Thyroid gland (tissue), 4 donors: ENCODE measurements around the gene ACOX3. TPM values are rescaled to one million over a fixed set of nuclear protein-coding genes. Genes with fewer than 3 reads are reported as not detected.
"Not testable (repeated sequence)": the region's sequence is repeated elsewhere in the genome, so short reads cannot be mapped to it uniquely, and the experiment has no call there.

Source experiments
- DNase-seq, 2 donors: peaks; one replicate each; pipeline ENCODE4 v3.0.0-alpha.2; 2019
- H3K27ac ChIP-seq, 3 donors: fragments of 200-600 bp; sonication (generic); 1 replicate in 2 of 3; 2 replicates in 1 of 3; pipeline ENCODE4 v1.5.1; 2016 to 2019; ENCODE audit warnings: mild to moderate bottlenecking in 1 of 3, moderate library complexity in 1 of 3
- H3K27me3 ChIP-seq: fragments of 200-600 bp; sonication (generic); one replicate; pipeline ENCODE4 v1.5.1; 2019
- H3K36me3 ChIP-seq, 2 donors: fragments of 200-600 bp; sonication (generic); one replicate each; pipeline ENCODE4 v1.5.1; 2016 to 2019
- H3K4me1 ChIP-seq, 2 donors: fragments of 200-600 bp; sonication (generic); one replicate each; pipeline ENCODE4 v1.5.1; 2017 to 2019
- H3K4me3 ChIP-seq, 3 donors: fragments of 200-600 bp; sonication (generic); replicated peaks in 1 of 3; 1 replicate in 2 of 3; 2 replicates in 1 of 3; pipeline ENCODE4 v1.5.1; 2016; ENCODE audit warnings: mild to moderate bottlenecking in 1 of 3
- H3K9me3 ChIP-seq: fragments of 200-600 bp; sonication (generic); one replicate; pipeline ENCODE4 v1.5.1; 2017
- POLR2A ChIP-seq, 2 donors: fragments of 450-650 bp; IDR thresholded peaks; one replicate each; pipeline ENCODE4 v1.6.1; 2017; ENCODE audit warnings: antibody characterized with exemption in 2 of 2, mild to moderate bottlenecking in 2 of 2, moderate library complexity in 1 of 2
- WGBS, 2 donors: methylation state at CpG; one replicate each; pipeline ENCODE4 v1.1.5; 2017; 5-methylcytosine and 5-hydroxymethylcytosine counted together
- intact Hi-C: fragments of 100-400 bp; cut with DNase I; formaldehyde crosslinking; loops from one replicate; pipeline ENCODE4 v1.15.1; 2023
- total RNA-seq, 4 donors: library from RNA; depleted of rRNA; stranded (reverse); fragments of >200 nt; gene quantifications; one replicate each; pipeline ENCODE4 v1.2.3, GENCODE V29; 2016
- TF ChIP-seq, protein P1 (sequence below), 6 experiments: fragments of 200-600 bp in 3 of 6; fragments of 450-650 bp in 3 of 6; sonication (generic) in 3 of 6; IDR thresholded peaks; one replicate each; pipeline ENCODE4 v1.5.1; 2016 to 2019; ENCODE audit warnings: antibody characterized with exemption in 6 of 6, mild to moderate bottlenecking in 2 of 6, inconsistent platforms in 1 of 6, moderate library complexity in 1 of 6

The ACOX3 gene
- total RNA-seq, 4 donors from 2014 or later: 28.2 to 61.8 (median 47.7) TPM

DNA sequence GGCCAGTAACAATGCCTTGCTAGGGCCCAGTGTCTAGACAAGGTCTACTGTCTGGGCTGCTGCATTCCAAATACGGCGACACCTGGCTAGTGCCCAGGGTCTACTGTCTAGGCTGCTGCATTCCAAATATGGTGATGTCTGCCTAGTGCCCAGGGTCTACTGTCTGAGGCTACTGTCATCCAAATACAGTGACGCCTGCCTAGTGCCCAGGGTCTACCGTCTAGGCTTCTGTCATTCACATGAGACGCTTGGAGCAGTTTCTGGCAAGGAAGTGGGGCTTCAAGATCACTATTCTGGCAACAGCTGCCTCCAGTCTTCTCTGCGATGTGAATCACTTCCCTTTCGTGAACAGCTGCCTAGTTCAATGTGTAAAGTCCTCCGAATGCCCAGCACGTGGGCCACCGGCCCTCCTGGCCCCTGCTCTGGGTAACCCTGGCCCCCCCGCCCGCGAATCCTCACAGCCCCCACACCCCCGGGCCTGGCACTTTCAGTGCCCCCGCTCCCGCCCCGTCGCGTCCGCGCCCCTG lies 12.7 kb downstream of the ACOX3 start:
- Histone ChIP-seq H3K4me3 (peak overlapping the region; percentile 43 to 90 (median 80)), H3K9me3 (no peaks in the 10 kb centered on the region), H3K4me1 (peaks cover 19 to 30% of the 10 kb centered on the region in 2 donors), H3K36me3 (no peaks in the 10 kb centered on the region), H3K27ac (peak overlapping the region; percentile 71 to 93 (median 84)), H3K27me3 (no peaks in the 10 kb centered on the region)
- intact Hi-C loops: no loop called here
- no peak for TF ChIP-seq POLR2A (IDR thresholded peaks at IDR 0.05)
- TF ChIP-seq, protein P1, sequence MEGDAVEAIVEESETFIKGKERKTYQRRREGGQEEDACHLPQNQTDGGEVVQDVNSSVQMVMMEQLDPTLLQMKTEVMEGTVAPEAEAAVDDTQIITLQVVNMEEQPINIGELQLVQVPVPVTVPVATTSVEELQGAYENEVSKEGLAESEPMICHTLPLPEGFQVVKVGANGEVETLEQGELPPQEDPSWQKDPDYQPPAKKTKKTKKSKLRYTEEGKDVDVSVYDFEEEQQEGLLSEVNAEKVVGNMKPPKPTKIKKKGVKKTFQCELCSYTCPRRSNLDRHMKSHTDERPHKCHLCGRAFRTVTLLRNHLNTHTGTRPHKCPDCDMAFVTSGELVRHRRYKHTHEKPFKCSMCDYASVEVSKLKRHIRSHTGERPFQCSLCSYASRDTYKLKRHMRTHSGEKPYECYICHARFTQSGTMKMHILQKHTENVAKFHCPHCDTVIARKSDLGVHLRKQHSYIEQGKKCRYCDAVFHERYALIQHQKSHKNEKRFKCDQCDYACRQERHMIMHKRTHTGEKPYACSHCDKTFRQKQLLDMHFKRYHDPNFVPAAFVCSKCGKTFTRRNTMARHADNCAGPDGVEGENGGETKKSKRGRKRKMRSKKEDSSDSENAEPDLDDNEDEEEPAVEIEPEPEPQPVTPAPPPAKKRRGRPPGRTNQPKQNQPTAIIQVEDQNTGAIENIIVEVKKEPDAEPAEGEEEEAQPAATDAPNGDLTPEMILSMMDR (IDR thresholded peaks at IDR 0.05): no peak
- peak; percentile 60 to 69 for DNase-seq
- WGBS, 2 donors: 0% methylated on average over 3 to 7 of the region's 21 CpGs

DNA sequence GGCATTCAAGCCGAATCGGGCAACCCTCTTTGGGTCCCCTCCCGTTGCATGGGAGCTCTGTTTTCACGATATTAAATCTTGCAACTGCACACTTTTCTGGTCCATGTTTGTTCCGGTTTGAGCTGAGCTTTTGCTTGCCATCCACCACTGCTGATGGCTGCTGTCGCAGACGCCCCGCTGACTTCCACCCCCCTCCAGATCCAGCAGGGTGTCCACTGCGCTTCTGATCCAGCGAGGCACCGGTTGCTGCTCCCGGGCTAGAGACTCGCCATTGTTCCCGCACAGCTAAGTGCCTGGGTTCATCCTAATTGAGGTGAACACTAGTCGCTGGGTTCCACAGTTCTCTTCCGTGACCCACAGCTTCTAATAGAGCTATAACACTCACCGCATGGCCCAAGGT lies 13.3 kb downstream of the ACOX3 start:
- DNase-seq: no peak
- Histone ChIP-seq H3K36me3 (no peaks in the 10 kb centered on the region), H3K9me3 (no peaks in the 10 kb centered on the region), H3K27me3 (no peaks in the 10 kb centered on the region), H3K4me1 (peaks cover 16 to 31% of the 10 kb centered on the region in 2 donors), H3K27ac (peak overlapping the region in 1 of 3 donors; percentile 71), H3K4me3 (peak overlapping the region in 1 of 3 donors; percentile 90)
- intact Hi-C loops: no loop called here
- WGBS, 2 donors: 79 to 85% methylated on average over 17 of the region's 17 CpGs
- TF ChIP-seq POLR2A (IDR thresholded peaks at IDR 0.05): no peak
- TF ChIP-seq, protein P1 (IDR thresholded peaks at IDR 0.05): no peak

DNA sequence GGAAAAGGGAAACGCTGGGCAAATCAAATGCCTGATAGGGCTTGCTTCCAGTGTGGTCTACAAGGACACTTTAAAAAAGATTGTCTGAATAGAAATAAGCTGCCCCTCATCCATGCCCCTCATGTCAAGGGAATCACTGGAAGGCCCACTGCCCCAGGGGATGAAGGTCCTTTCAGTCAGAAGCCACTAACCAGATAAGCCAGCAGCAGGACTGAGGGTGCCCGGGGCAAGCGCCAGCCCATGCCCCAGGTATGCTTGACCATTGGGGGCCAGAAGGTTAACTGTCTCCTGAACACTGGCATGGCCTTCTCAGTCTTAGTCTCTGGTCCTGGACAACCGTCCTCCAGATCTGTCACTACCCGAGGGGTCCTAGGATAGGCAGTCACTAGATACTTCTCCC lies 17.7 kb downstream of the ACOX3 start:
- H3K27me3 ChIP-seq: no peaks in the 10 kb centered on the region
- no peak overlapping the region for H3K4me3 ChIP-seq
- no peak for DNase-seq
- intact Hi-C loops: no loop called here
- peak overlapping the region in 1 of 3 donors; percentile 14 for H3K27ac ChIP-seq
- H3K36me3 ChIP-seq: no peaks in the 10 kb centered on the region
- no peaks in the 10 kb centered on the region for H3K9me3 ChIP-seq
- H3K4me1 ChIP-seq: peaks cover 9 to 36% of the 10 kb centered on the region in 2 donors
- TF ChIP-seq POLR2A (IDR thresholded peaks at IDR 0.05): no peak
- TF ChIP-seq, protein P1 (IDR thresholded peaks at IDR 0.05): no peak
- 89 to 96% methylated on average over 5 of the region's 5 CpGs for WGBS, 2 donors

DNA sequence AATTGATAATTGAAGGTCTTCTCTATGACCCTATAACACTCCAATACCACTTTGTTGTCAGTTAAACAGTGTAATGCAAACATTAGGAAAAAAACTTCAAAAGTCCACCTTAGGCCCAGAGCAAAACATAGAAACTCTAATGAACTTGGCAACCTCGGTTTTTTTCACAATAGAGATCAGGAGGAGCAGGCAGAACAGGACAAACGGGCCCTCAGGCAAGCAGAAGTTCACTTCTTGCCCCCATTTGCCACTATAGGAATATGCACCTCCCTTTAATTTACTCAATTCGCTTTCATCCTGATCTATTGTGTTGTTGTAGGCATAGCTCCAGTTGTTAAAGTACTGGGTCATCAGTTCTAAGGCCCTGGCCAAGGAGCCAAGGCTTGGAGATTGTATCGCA lies 18.2 kb downstream of the ACOX3 start:
- no peak for DNase-seq
- Histone ChIP-seq H3K4me1 (peaks cover 5 to 32% of the 10 kb centered on the region in 2 donors), H3K27me3 (no peaks in the 10 kb centered on the region), H3K27ac (peak overlapping the region in 1 of 3 donors; percentile 14), H3K4me3 (no peak overlapping the region), H3K9me3 (no peaks in the 10 kb centered on the region), H3K36me3 (no peaks in the 10 kb centered on the region)
- intact Hi-C loops: no loop called here
- WGBS, 2 donors: 52 to 65% methylated on average over 4 of the region's 4 CpGs
- TF ChIP-seq POLR2A (IDR thresholded peaks at IDR 0.05): no peak
- TF ChIP-seq, protein P1 (IDR thresholded peaks at IDR 0.05): no peak

DNA sequence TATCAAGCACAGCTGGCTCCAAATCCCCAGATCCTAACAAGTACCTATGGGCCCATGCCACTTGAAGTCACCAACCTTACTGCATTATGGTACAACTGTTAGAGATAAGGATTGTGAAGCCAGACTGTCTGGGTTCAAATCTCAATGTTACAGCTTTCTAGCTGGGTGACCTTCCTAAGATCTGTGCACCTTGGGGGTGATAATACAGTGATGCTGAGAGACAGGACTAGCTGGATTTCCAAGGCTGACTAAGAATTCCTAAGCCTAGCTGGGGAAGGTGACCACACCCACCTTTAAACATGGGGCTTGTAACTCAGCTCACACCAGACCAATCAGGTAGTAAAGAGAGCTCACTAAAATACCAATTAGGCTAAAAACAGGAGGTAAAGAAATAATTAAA lies 20.4 kb downstream of the ACOX3 start:
- DNase-seq, H3K9me3 ChIP-seq, H3K27ac ChIP-seq, H3K4me3 ChIP-seq, intact Hi-C loops, H3K27me3 ChIP-seq, H3K36me3 ChIP-seq: not testable (repeated sequence)
- peaks cover 0 to 17% of the 10 kb centered on the region in 2 donors for H3K4me1 ChIP-seq
